Ovary (tissue), 9 donors: ENCODE data around the gene LENG9. TPM values are rescaled to one million over a fixed set of nuclear protein-coding genes. Genes with fewer than 3 reads are reported as not detected.

Experiments
- DNase-seq, 5 donors: peaks; one replicate each; pipeline ENCODE4 v3.0.0-alpha.2; 2019 to 2020
- H3K27ac ChIP-seq, 2 donors: fragments of 200-600 bp; one replicate each; pipeline versions ENCODE4 v1.5.1 to v1.8.0; 2019 to 2022
- H3K27me3 ChIP-seq: fragments of 200-600 bp; one replicate; pipeline ENCODE4 v1.8.0; 2022
- H3K36me3 ChIP-seq: fragments of 200-600 bp; sonication (generic); one replicate; pipeline ENCODE4 v1.5.1; 2019
- H3K4me1 ChIP-seq: one replicate; pipeline ENCODE4 v1.8.1; 2013; ENCODE audit warnings: mild to moderate bottlenecking, moderate library complexity; ENCODE audit not compliant: insufficient read depth
- H3K4me3 ChIP-seq: fragments of 200-600 bp; sonication (generic); one replicate; pipeline ENCODE4 v1.5.1; 2017
- H3K9me3 ChIP-seq, 2 donors: fragments of 200-600 bp in 1 of 2; sonication (generic) in 1 of 2; one replicate each; pipeline versions ENCODE4 v1.5.1 to v1.8.1; 2013 to 2019; ENCODE audit warnings: mild to moderate bottlenecking in 1 of 2, moderate library complexity in 1 of 2
- EP300 ChIP-seq: sonication (generic); formaldehyde crosslinking; IDR thresholded peaks from one replicate; pipeline ENCODE4 v1.6.1; 2017; ENCODE audit warnings: antibody characterized with exemption
- POLR2A ChIP-seq: fragments of 450-650 bp; IDR thresholded peaks from one replicate; pipeline ENCODE4 v1.6.1; 2017; ENCODE audit warnings: antibody characterized with exemption, mild to moderate bottlenecking, moderate library complexity
- WGBS, 3 donors: extraction: QIAGEN DNeasy Blood & Tissue Kit in 1 of 3; methylation state at CpG; one replicate each; pipeline versions ENCODE4 v1.1.5 to v1.1.7; 2013 to 2017; 5-methylcytosine and 5-hydroxymethylcytosine counted together
- intact Hi-C, 4 donors: fragments of 100-400 bp; cut with DNase I; formaldehyde crosslinking; loops; one replicate each; pipeline versions ENCODE4 v1.11.0 to v1.15.1; 2022 to 2023
- polyA plus RNA-seq, 2 donors: library from polyadenylated mRNA; stranded (reverse); fragments of 200-250 nt in 1 of 2; fragments of 350-450 nt in 1 of 2; fragmentation: Illumina TruSeq in 1 of 2; extraction: RNeasy Lipid Tissue Mini Kit (QIAGEN cat#74804) in 1 of 2; gene quantifications; one replicate each; pipeline ENCODE4 v1.2.3, GENCODE V29; 2013 to 2014
- total RNA-seq, 7 donors: library from RNA; depleted of rRNA in 2 of 7; stranded (reverse); fragments of >200 nt in 2 of 7; fragmentation: NEBNext Ultra II Directional in 3 of 7; extraction: Animal tissue kit (Norgen Biotek cat#: 25700) in 3 of 7; gene quantifications; one replicate each; pipeline versions ENCODE4 v1.1.0 to v1.2.4, GENCODE V29; 2016 to 2023
- TF ChIP-seq, protein P1 (sequence below), 3 donors: fragments of 450-650 bp in 2 of 3; fragments of 200-600 bp in 1 of 3; IDR thresholded peaks; one replicate each; pipeline versions ENCODE4 v1.5.1 to v1.8.0; 2016 to 2022; ENCODE audit warnings: antibody characterized with exemption in 3 of 3, mild to moderate bottlenecking in 1 of 3
- donor health status: DM: no; HTN: no; CAD: no; lungs with moderate emphysema.
- donor health status: DM: no; HTN: no; CAD: no.
- donor health status: Bipolar disorder and iron deficiency.
- donor health status: DM: yes; HTN: yes; CAD: no.
- donor health status: DM: no; HTN: no; CAD: no.
- donor health status: DM: yes; HTN: yes; CAD: no.

LENG9 gene
- total and polyA plus RNA-seq, 9 donors: 0.70 to 8.3 (median 4.1) TPM

GRCh38 chr19:54424660-54425381, 38.8 kb downstream of the LENG9 start:
- Histone ChIP-seq H3K36me3 (no peaks in the 10 kb centered on the region), H3K4me1 (peaks cover 3% of the 10 kb centered on the region), H3K27me3 (no peaks in the 10 kb centered on the region), H3K4me3 (no peak overlapping the region), H3K9me3 (no peaks in the 10 kb centered on the region), H3K27ac (no peak overlapping the region)
- no peak for TF ChIP-seq EP300
- no peak for TF ChIP-seq POLR2A
- TF ChIP-seq, protein P1, sequence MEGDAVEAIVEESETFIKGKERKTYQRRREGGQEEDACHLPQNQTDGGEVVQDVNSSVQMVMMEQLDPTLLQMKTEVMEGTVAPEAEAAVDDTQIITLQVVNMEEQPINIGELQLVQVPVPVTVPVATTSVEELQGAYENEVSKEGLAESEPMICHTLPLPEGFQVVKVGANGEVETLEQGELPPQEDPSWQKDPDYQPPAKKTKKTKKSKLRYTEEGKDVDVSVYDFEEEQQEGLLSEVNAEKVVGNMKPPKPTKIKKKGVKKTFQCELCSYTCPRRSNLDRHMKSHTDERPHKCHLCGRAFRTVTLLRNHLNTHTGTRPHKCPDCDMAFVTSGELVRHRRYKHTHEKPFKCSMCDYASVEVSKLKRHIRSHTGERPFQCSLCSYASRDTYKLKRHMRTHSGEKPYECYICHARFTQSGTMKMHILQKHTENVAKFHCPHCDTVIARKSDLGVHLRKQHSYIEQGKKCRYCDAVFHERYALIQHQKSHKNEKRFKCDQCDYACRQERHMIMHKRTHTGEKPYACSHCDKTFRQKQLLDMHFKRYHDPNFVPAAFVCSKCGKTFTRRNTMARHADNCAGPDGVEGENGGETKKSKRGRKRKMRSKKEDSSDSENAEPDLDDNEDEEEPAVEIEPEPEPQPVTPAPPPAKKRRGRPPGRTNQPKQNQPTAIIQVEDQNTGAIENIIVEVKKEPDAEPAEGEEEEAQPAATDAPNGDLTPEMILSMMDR (IDR thresholded peaks at IDR 0.05): no peak
- DNase-seq: no peak
- 82 to 88% (median 85%) methylated on average over 36 of the region's 36 CpGs for WGBS, 3 donors
- intact Hi-C loops: no loop called here

DNA sequence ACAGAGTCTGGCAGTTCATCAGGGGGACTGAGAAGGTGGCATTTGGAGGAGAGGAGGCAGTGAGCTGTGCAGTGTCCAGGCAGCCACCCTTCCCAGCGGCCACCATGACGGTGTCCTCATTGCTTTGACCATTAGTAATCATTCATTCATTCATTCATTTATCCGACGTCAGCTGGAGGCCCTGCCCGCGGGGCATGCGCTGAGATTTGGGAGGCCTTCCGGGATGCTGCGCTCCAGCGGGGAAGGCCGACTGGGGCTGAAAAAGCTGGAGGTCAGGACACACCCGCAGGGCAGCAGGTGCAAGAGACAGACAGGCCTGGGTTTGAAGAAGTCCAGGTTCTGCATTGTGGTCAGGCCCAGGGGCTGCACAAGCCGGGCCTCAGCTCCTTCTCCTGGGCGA, 39.4 kb downstream of the LENG9 start:
- no peak overlapping the region for H3K4me3 ChIP-seq
- no peaks in the 10 kb centered on the region for H3K27me3 ChIP-seq
- 79 to 85% (median 84%) methylated on average over 14 of the region's 14 CpGs for WGBS, 3 donors
- H3K27ac ChIP-seq: no peak overlapping the region
- peaks cover 3% of the 10 kb centered on the region for H3K4me1 ChIP-seq
- no peaks in the 10 kb centered on the region for H3K9me3 ChIP-seq
- H3K36me3 ChIP-seq: no peaks in the 10 kb centered on the region
- intact Hi-C loops: no loop called here
- TF ChIP-seq EP300 (no peak), POLR2A (no peak)
- TF ChIP-seq, protein P1 (IDR thresholded peaks at IDR 0.05): no peak
- no peak for DNase-seq

DNA sequence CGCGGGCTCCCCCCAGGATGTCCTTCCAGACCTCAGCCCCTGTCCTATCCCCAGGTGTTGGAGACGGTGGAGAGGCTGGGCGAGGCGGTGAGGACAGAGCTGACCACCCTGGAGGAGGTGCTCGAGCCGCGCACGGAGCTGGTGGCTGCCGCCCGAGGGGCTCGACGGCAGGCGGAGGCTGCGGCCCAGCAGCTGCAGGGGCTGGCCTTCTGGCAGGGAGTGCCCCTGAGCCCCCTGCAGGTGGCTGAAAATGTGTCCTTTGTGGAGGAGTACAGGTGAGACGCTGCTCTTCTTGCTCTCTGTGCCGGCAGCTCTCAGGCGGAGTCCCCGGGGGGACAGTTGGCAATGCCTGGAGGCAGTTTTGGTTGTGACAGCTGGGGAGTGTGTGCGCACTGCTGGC, 41.4 kb downstream of the LENG9 start:
- H3K27me3 ChIP-seq: no peaks in the 10 kb centered on the region
- intact Hi-C loops: no loop called here

DNA sequence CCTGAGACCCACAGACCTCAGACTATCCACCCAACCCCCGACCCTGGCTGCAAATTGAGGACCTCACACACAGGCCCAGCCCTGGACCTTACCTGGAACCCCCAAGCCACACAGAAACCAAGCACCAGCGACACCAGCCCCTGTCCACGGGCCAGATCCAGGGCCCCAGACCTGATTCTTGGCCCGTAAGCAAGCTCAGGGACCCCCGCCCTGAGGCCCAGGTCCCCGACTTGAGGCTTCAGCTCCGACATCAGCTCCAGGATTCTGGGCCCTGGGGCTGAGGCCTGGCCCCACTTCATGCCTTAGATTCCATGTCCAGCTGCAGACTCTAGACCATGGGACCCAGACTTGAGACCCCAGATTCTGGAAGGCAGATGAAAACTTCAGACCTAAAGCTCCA, 42.1 kb downstream of the LENG9 start:
- intact Hi-C loops: no loop called here
- Histone ChIP-seq H3K27me3 (no peaks in the 10 kb centered on the region), H3K9me3 (no peaks in the 10 kb centered on the region), H3K4me3 (no peak overlapping the region), H3K4me1 (peaks cover 3% of the 10 kb centered on the region), H3K27ac (no peak overlapping the region), H3K36me3 (no peaks in the 10 kb centered on the region)
- WGBS, 3 donors: 85 to 90% (median 88%) methylated on average over 7 of the region's 7 CpGs
- no peak for DNase-seq
- TF ChIP-seq POLR2A (no peak), EP300 (no peak)
- TF ChIP-seq, protein P1 (IDR thresholded peaks at IDR 0.05): no peak

More for the DNA sequence above, 41.4 kb downstream of the LENG9 start:
- H3K4me1 ChIP-seq: peaks cover 3% of the 10 kb centered on the region
- no peak overlapping the region for H3K4me3 ChIP-seq
- WGBS, 3 donors: 79 to 91% (median 80%) methylated on average over 20 of the region's 20 CpGs
- no peaks in the 10 kb centered on the region for H3K36me3 ChIP-seq
- TF ChIP-seq POLR2A (no peak), EP300 (no peak)
- TF ChIP-seq, protein P1 (IDR thresholded peaks at IDR 0.05): no peak
- no peaks in the 10 kb centered on the region for H3K9me3 ChIP-seq
- DNase-seq: no peak
- no peak overlapping the region for H3K27ac ChIP-seq
